ENCODE data around the gene ENTPD8.

- no peak for TF ChIP-seq EZH2 (IDR thresholded peaks at IDR 0.05; ENCODE audit: borderline replicate concordance, low read length)
- TF ChIP-seq CTCF (conservative IDR thresholded peaks at IDR 0.05 in 1 of 2, IDR thresholded peaks at IDR 0.05 in 1 of 2; ENCODE audit: extremely low read depth in 1 of 2, insufficient read depth in 1 of 2, low read depth in 1 of 2, low read length in 2 of 2): no peak
These were observed 12.5 kb upstream of the ENTPD8 start for GRCh38 chr9:137453643-137454081.
